GM23248 (cell line): ENCODE measurements around the gene LRRC70.

ENCODE experiments used
- EZH2 ChIP-seq: fragments of 200-600 bp; sonication (generic); IDR thresholded peaks from 2 replicates; pipeline ENCODE4 v1.6.1; 2018; ENCODE audit warnings: antibody characterized with exemption, mild to moderate bottlenecking; ENCODE audit not compliant: insufficient read depth, poor library complexity, severe bottlenecking
- EZH2phosphoT487 ChIP-seq: fragments of 200-600 bp; sonication (generic); IDR thresholded peaks from 2 replicates; pipeline ENCODE4 v1.6.1; 2018; ENCODE audit warnings: antibody characterized with exemption, moderate library complexity, mild to moderate bottlenecking, low read depth; ENCODE audit not compliant: insufficient read depth

- no peak for TF ChIP-seq EZH2
- TF ChIP-seq EZH2phosphoT487 = no peak
These were observed 22.7 kb upstream of the LRRC70 start for GRCh38 chr5:62555930-62556329.
